Left lung (tissue), 10 donors: Measurements from ENCODE around the gene GALNT1. TPM values are rescaled to one million over a fixed set of nuclear protein-coding genes. Genes with fewer than 3 reads are reported as not detected.

Source experiments
- ATAC-seq: fragments of 200-7000 bp; cut with Tn5 transposase; one replicate; pipeline ENCODE4 v1.9.1; 2020; ENCODE audit warnings: moderate library complexity
- DNase-seq, 4 donors: peaks; one replicate each; pipeline ENCODE4 v3.0.0-alpha.2; 2013 to 2020
- H3K27ac ChIP-seq, 2 donors: fragments of 200-600 bp; sonication (generic) in 1 of 2; one replicate each; pipeline versions ENCODE4 v1.5.0 to v1.8.0; 2020 to 2021
- H3K27me3 ChIP-seq, 2 donors: fragments of 200-600 bp; sonication (generic) in 1 of 2; one replicate each; pipeline versions ENCODE4 v1.5.0 to v1.8.0; 2020 to 2021
- H3K36me3 ChIP-seq, 2 donors: fragments of 200-600 bp; sonication (generic) in 1 of 2; one replicate each; pipeline versions ENCODE4 v1.5.0 to v1.8.0; 2020 to 2021
- H3K4me1 ChIP-seq, 2 donors: fragments of 200-600 bp; one replicate each; pipeline ENCODE4 v1.8.0; 2021
- H3K4me3 ChIP-seq, 2 donors: fragments of 200-600 bp; sonication (generic) in 1 of 2; one replicate each; pipeline versions ENCODE4 v1.5.0 to v1.8.0; 2020 to 2021; ENCODE audit warnings: mild to moderate bottlenecking in 1 of 2
- H3K9me3 ChIP-seq, 2 donors: fragments of 200-600 bp; sonication (generic) in 1 of 2; one replicate each; pipeline versions ENCODE4 v1.5.0 to v1.8.0; 2020 to 2021
- intact Hi-C, 2 donors: fragments of 100-400 bp; cut with DNase I; formaldehyde crosslinking; loops; one replicate each; pipeline versions ENCODE4 v1.11.2 to v1.14.2; 2022
- polyA plus RNA-seq, 6 donors: library from polyadenylated mRNA; unstranded; fragments of 120-200 nt; gene quantifications; one replicate each; pipeline ENCODE4 v1.2.1, GENCODE V29; 2013; ENCODE audit not compliant: insufficient read length in 6 of 6
- total RNA-seq, 2 donors: library from RNA; stranded (reverse); fragmentation: NEBNext Ultra II Directional; extraction: Animal tissue kit (Norgen Biotek cat#: 25700); gene quantifications; one replicate each; pipeline ENCODE4 v1.2.1, GENCODE V29; 2021
- TF ChIP-seq, protein P1 (sequence below), 2 donors: fragments of 200-600 bp; sonication (generic) in 1 of 2; IDR thresholded peaks; one replicate each; pipeline versions ENCODE4 v1.5.0 to v1.8.0; 2021; ENCODE audit warnings: antibody characterized with exemption in 2 of 2
- donor health status: DM: no; HTN: yes; CAD: no.
- donor health status: DM: no; HTN: no; CAD: no.

Gene GALNT1
- total and polyA plus RNA-seq, 8 donors, result 82.5 to 110 (median 107) TPM

DNA sequence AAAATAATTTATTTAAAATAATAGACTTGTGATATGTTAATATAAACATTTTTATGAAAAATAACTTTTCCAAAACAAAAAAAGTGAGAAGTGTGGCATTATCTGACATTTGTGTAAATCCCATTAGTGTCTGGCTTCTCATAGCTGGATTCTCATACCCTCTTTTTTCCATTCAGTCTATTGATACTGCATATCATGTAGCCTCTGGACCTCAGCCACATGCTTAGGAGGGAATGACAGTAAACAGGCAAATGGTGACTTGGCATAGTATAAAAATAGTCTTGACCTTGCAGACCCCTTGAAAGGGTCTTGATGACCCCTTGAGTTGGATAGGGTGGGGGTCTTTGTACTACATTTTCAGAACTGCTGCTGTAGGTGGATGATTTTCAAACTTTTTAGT, 29.2 kb downstream of the GALNT1 start:
- intact Hi-C loops, result no loop called here
- Histone ChIP-seq H3K4me1 (peaks cover 0 to 6% of the 10 kb centered on the region in 2 donors), H3K27me3 (no peaks in the 10 kb centered on the region), H3K27ac (no peak overlapping the region), H3K36me3 (no peaks in the 10 kb centered on the region), H3K4me3 (no peak overlapping the region), H3K9me3 (no peaks in the 10 kb centered on the region)
- DNase-seq (no peak), ATAC-seq (no peak)
- TF ChIP-seq, protein P1, sequence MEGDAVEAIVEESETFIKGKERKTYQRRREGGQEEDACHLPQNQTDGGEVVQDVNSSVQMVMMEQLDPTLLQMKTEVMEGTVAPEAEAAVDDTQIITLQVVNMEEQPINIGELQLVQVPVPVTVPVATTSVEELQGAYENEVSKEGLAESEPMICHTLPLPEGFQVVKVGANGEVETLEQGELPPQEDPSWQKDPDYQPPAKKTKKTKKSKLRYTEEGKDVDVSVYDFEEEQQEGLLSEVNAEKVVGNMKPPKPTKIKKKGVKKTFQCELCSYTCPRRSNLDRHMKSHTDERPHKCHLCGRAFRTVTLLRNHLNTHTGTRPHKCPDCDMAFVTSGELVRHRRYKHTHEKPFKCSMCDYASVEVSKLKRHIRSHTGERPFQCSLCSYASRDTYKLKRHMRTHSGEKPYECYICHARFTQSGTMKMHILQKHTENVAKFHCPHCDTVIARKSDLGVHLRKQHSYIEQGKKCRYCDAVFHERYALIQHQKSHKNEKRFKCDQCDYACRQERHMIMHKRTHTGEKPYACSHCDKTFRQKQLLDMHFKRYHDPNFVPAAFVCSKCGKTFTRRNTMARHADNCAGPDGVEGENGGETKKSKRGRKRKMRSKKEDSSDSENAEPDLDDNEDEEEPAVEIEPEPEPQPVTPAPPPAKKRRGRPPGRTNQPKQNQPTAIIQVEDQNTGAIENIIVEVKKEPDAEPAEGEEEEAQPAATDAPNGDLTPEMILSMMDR (IDR thresholded peaks at IDR 0.05), result no peak

DNA sequence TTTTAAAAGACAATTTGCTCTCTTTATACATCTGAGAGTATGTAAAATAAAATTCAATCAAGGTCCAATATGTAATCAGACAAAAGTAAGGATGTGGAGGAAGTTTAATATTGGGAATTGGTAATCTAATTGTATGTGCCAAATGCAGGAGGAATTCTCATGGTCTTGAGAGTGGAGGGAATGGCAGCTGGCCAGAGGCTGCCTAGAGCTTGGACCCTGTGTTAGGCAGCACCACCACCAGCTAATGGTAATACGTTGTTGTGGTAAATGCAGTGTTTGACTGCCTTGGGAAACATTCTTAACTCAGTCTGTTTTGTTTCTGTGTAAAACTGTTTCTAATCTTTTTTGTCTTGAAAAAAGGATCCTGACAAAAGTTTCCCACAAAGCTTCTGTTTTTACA, 30.0 kb downstream of the GALNT1 start:
- ATAC-seq, result no peak

DNA sequence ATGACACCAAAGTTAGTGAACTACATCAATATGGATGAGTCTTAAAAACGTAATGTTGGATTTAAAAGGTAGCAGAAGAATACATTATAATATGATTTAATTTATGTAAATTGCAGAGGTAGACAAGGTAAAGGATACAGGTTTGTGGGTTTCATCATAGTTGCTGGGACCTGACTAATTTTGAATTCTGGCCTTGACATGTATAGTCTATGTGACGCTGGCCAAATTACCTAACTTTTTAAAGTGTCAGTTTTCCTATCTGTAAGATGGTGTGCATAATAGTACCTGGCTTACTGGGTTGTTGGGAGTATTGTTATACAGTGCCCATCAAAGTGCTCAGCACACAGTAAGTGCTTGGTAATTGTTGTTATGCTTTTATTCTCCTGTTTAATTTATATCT, 34.5 kb downstream of the GALNT1 start:
- Histone ChIP-seq H3K27ac (peak overlapping the region; percentile 14 to 84), H3K27me3 (no peaks in the 10 kb centered on the region), H3K9me3 (no peaks in the 10 kb centered on the region), H3K4me1 (peaks cover 0 to 35% of the 10 kb centered on the region in 2 donors), H3K36me3 (no peaks in the 10 kb centered on the region), H3K4me3 (no peak overlapping the region)
- DNase-seq, result no peak
- ATAC-seq, result no peak
- intact Hi-C loops, result no loop called here
- TF ChIP-seq, protein P1 (IDR thresholded peaks at IDR 0.05), result no peak

More for the DNA sequence above, 30.0 kb downstream of the GALNT1 start:
- no peak for DNase-seq
- Histone ChIP-seq H3K27me3 (no peaks in the 10 kb centered on the region), H3K4me1 (peaks cover 0 to 11% of the 10 kb centered on the region in 2 donors), H3K4me3 (no peak overlapping the region), H3K27ac (no peak overlapping the region), H3K9me3 (no peaks in the 10 kb centered on the region), H3K36me3 (no peaks in the 10 kb centered on the region)
- intact Hi-C loops, result no loop called here
- TF ChIP-seq, protein P1 (IDR thresholded peaks at IDR 0.05), result no peak

DNA sequence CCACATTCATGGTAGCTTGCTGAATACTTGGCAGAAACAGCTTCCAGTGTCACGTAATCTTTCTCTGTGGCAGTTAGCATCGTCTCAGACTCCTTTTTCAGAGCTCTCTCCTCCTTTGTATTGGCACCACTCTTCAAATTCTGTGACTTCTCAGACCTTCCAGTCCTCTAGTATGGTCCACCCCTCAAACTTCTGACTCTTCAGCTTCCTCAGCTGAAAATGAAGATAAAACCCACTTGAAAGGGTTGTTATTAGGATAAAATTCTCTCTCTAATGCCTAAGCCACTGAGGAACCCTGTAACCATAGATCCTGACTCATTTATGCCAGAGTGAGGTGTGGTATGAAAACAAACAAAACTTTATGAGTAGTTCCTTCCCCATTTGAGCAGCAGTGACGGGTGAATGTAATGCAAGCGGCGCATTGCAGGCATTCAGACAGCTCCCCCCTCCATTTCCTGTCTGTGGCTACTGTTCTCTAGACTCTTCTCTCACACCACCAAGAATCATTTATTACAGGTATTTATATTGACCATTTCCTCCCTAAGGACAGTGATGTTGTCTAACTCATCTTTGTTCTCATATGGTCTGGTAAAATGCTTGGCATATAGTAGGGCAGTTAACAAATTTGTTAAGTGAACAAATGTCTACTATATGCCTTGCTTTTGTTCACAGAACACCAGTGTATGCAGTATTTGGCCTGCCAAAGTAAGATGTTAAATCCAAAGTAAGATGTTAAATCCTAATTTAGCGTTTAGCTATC, 35.3 kb downstream of the GALNT1 start:
- ATAC-seq (peak; percentile 91), DNase-seq (peak in 3 of 4 donors; percentile 22 to 73 (median 61))
- Histone ChIP-seq H3K9me3 (no peaks in the 10 kb centered on the region), H3K4me3 (no peak overlapping the region), H3K27ac (peak overlapping the region; percentile 14 to 84), H3K36me3 (no peaks in the 10 kb centered on the region), H3K4me1 (peaks cover 0 to 35% of the 10 kb centered on the region in 2 donors), H3K27me3 (no peaks in the 10 kb centered on the region)
- intact Hi-C loops, result no loop called here
- TF ChIP-seq, protein P1 (IDR thresholded peaks at IDR 0.05), result no peak

DNA sequence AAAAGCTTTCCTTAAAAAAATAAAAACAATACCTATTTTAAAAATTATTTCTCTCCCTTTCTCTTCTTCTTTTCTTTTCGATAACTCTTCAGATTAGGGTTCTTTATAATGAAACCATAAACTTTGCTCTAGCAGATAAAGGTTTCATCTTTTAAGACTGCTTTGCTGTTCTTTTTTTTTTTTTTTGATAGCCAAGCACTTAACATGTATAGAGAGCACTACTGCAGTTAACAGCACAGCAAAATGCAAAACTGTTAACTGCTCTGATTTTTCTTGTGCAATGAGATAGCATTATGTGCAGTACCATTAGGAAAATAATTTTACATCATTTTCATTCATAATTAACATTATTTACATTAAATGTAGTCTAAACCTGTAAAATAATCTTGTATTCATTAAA, 36.3 kb downstream of the GALNT1 start:
- Histone ChIP-seq H3K4me1 (peaks cover 0 to 35% of the 10 kb centered on the region in 2 donors), H3K27ac (no peak overlapping the region), H3K27me3 (no peaks in the 10 kb centered on the region), H3K36me3 (no peaks in the 10 kb centered on the region), H3K9me3 (no peaks in the 10 kb centered on the region), H3K4me3 (no peak overlapping the region)
- ATAC-seq, result no peak
- intact Hi-C loops, result no loop called here
- DNase-seq, result no peak
- TF ChIP-seq, protein P1 (IDR thresholded peaks at IDR 0.05), result no peak
